ENCODE results near the gene VPS26C. TPM values are rescaled to one million over a fixed set of nuclear protein-coding genes. Genes with fewer than 3 reads are reported as not detected.
"Not testable (repeated sequence)": the region's sequence is repeated elsewhere in the genome, so short reads cannot be mapped to it uniquely, and the experiment has no call there.

VPS26C gene
- total RNA-seq, 1 donor from 2014 or later = 31.2 TPM

DNA sequence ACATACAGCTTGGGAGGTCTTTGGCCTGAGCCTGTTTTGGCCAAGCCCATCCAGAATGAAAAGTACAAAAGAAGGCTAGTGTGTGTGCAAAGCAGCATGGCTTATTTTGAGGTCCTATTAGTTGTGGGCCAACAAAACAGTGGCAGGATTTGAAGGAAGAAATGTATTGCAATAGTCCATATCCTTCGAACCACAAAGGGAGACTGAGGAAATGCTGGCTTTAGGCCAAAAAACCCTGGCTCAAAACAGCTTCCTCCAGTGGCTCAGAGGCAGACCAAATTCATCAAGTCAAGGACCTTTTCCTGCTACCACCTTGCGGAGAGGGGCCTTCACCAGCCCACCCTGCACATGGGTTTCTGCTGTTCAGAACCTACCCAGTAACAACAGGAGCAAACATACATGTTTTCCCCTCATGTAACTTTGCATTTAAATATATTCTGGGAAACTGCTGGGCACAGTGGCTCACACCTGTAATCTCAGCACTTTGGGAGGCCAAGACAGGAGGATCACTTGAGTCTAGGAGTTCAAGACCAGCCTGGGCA is 43.3 kb downstream of the VPS26C start:
- DNase-seq (ENCODE audit: low read depth) = no peak
- H3K4me3 ChIP-seq (ENCODE audit: low read depth, low read length) = no peak overlapping the region
- no peak for TF ChIP-seq CTCF (conservative IDR thresholded peaks at IDR 0.05; ENCODE audit: low read depth, low read length)

GRCh38 chr21:37222248-37222647 is 44.9 kb downstream of the VPS26C start:
- not testable (repeated sequence) for H3K4me3 ChIP-seq (ENCODE audit: low read depth, low read length); DNase-seq (ENCODE audit: low read depth)

DNA sequence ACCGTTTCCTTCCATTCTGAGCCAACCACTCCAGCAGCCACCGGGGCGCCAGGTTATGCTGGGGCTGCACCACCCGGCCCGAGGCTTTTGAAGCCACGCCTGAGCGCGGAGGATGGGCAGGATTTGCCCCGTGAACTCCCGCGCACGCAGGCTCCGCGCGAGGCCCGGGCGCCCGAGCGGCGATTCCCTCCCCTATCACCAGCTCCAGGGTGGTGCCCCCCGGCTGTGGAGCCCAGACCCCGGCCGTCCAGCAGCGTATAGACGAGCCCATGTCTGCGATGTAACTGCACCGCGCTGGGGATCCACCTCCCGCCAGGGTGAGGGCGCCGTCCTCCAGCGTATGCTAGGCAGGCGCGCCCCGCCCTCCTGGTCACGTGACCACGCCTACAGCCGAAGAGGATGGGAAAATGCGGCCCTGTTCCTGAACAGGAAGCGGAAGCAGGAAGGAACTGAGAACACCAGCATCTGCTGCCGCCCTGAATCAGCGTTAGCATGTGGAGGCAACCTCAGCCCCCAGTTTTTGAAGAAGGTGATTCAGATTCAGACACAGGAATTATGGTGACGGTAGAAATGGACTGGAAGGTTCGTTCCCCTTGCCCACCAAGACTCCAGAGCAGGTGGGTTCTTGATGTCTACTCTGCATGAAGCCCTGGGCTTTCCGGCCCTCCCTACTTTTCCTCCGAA is 46.0 kb downstream of the VPS26C start:
- peak overlapping the region; percentile 57 for H3K4me3 ChIP-seq (ENCODE audit: low read depth, low read length)
- DNase-seq (ENCODE audit: low read depth) = no peak
- peak; percentile 50 for TF ChIP-seq CTCF (conservative IDR thresholded peaks at IDR 0.05; ENCODE audit: low read depth, low read length)

GRCh38 chr21:37220433-37220980 is 46.6 kb downstream of the VPS26C start:
- H3K4me3 ChIP-seq (ENCODE audit: low read depth, low read length) = peak overlapping the region; percentile 57
- DNase-seq (ENCODE audit: low read depth) = no peak
- no peak for TF ChIP-seq CTCF (conservative IDR thresholded peaks at IDR 0.05; ENCODE audit: low read depth, low read length)

- no peak for TF ChIP-seq CTCF (conservative IDR thresholded peaks at IDR 0.05; ENCODE audit: low read depth, low read length)
- no peak for DNase-seq (ENCODE audit: low read depth)
- H3K4me3 ChIP-seq (ENCODE audit: low read depth, low read length) = peak overlapping the region; percentile 57
These were observed 47.2 kb downstream of the VPS26C start for GRCh38 chr21:37219761-37220432.

DNA sequence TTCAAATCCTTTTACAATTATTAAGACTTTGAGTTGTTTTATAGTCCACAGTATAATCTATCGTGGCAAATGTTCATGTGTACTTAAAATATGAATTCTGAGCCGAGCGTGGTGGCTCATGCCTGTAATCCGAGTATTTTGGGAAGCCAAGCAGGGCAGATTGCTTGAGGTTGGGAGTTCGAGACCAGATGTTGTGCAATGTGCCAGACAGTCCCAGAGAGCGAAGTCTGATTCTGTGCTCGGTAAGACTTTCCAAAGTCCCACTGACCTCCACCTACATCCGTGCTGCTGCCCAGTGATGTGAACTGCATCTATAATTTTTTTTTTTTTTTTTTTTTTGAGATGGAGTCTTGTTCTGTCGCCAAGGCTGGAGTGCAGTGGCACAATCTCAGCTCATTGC is 52.2 kb downstream of the VPS26C start:
- no peak for DNase-seq (ENCODE audit: low read depth)
- no peak for TF ChIP-seq CTCF (conservative IDR thresholded peaks at IDR 0.05; ENCODE audit: low read depth, low read length)
- no peak overlapping the region for H3K4me3 ChIP-seq (ENCODE audit: low read depth, low read length)

DNA sequence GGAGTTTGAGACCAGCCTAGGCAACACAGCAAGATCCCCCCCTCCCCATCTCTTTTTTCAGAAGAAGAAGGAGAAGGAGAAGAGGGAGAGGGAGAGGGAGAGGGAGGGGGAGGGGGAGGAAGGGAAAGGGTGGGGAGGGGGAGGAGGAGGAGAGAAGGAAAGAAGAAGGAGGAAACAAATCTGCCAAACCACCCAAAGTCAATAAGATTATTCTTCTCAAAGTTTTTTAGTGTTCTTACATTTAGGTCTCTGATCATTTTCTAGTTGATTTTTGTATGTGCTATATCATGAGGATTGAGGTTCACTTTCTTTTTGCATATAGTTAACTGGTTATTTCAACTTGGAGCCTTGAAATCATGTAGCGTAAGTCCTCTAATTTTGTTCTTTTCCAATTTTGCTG is 56.3 kb downstream of the VPS26C start:
- no peak for TF ChIP-seq CTCF (conservative IDR thresholded peaks at IDR 0.05; ENCODE audit: low read depth, low read length)
- no peak for DNase-seq (ENCODE audit: low read depth)
- H3K4me3 ChIP-seq (ENCODE audit: low read depth, low read length) = no peak overlapping the region

Data from epithelial cell of proximal tubule (primary cell).